GM18526 (cell line): ENCODE measurements around the gene ATXN1.

Experiments used
- POLR2A ChIP-seq: IDR thresholded peaks from 3 replicates; pipeline ENCODE4 v1.6.1; 2011; ENCODE audit not compliant: insufficient read length; ENCODE audit errors: extremely low read depth

ATXN1 gene

DNA sequence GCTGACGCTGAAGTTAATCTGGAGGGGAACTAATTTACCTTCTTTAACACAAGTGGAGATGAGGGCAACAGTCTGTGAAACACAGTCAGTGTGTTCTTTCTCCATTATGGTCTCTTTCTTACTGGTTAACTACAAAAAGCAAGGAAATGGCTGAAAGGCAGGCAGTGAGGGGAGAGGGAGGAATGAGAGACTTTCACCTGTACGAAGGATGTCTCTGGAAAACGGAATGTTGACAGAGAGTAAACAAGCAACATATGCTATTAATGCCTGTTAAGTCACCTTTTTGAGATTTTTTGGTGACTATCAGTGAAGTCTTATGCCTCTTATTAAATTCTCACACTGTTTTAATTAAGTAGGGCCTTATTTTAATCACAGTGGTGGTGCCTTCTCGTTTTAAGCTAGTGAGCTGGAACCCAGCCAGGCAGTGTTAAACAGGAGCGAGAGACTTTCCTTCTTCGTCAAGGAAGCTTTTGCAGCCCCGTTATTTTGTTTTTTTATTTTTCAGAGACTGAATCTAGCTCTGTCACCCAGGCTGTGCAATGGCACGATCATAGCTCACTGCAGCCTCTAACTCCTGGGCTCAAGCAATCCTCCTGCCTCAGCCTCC is 165.6 kb downstream of the ATXN1 start:
- TF ChIP-seq POLR2A, result no peak

DNA sequence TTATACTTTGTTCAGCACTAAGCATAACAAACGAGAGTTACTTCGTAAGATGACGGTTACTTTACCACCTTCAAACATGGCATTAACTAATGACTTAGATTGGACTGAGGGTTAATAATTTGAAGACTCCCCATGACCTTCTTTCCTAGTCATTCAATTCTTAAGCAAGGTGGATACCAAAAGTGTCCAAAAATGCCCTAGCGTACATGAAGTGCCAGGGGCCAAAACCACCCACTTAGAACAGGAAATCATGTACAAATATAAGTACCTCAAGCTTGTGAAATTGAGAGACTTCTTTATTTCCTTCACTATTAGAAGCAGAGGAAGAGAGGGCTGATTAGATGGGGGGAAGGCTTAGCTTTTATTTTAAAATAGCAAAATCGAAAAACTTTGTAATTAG is 166.4 kb downstream of the ATXN1 start:
- no peak for TF ChIP-seq POLR2A

DNA sequence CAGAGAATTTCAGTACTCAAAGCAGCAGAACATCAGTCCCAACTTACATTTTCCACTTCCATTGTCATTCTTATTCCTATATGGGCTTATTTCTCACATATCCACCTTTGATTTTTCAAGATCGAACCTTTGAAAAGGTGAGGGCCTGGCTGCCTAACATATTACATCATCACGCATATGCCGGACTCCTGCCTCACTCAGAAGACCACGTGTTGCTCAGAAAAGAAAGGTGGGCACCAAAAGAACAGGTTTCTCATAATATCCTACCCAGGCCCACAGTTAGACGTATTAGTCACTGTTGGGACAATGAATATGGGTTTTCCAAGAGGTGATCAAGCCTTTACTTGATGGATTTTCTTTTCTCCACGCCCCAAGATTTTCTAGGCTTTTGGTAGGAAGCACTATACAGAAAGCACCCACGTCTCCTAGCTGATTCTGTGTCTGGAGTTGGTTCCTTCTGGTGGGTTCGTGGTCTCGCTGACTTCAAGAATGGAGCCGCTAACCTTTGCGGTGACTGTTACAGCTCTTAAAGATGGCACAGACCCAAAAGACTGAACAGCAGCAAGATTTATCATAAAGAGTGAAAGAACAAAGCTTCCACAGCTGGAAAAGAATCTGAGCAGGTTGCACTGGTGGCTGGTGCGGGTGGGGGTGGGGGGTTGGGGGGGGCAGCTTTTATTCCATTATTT is 168.9 kb downstream of the ATXN1 start:
- no peak for TF ChIP-seq POLR2A

DNA sequence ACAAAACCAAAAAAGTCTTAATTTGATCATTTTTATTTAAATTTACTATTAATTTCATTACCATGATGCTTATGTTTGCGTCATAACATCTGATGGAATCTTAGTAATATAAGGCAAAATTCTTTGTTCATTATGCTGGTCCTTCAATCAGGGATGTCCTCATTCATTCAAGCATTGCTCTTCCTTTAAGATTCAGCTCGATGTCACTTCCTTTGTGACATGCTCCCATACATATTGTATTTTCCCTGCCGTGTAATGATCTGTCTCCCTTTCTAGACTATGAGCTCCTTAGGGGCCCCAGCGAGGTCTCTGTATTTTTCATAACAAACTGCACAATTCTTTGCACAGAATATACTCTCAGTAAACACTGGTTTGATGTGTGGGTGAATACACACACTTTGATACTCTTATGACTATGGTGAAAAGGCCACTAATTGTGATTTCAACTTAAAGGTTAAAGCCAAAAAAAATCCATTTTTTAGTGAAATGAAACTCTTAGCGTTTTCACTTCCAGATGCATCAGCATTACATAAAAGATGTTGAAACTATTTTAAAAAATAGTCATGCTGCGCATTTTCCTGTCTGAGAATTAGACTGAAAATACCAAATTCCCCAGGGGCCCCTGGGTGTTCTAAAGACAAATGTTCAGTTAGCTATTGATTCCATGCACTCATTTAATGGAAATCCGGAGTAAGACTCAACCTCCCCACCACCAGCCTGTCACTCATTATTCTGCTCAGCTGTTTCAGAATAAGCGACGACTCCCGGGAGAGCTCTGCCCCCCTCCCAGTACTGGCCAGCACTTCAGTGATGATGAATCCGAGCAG is 169.7 kb downstream of the ATXN1 start:
- no peak for TF ChIP-seq POLR2A

DNA sequence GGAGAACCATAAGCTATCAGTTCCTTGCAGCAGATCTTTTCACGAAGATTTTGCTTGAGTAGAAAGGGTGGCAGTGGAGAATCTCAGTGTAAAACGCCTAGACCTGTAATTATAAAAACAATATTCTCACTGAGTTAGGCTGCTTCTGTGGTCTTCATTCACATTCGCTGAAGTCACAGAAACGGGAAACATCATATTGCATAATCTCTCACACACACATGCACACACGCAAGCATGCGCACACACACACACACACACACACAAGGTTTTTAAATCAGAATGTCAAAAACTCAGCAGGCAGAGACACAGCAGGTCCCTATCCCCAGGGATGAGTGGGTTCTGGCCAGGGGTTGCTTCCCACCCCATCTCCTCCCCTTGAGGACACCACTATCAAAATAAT is 175.5 kb downstream of the ATXN1 start:
- TF ChIP-seq POLR2A, result no peak

DNA sequence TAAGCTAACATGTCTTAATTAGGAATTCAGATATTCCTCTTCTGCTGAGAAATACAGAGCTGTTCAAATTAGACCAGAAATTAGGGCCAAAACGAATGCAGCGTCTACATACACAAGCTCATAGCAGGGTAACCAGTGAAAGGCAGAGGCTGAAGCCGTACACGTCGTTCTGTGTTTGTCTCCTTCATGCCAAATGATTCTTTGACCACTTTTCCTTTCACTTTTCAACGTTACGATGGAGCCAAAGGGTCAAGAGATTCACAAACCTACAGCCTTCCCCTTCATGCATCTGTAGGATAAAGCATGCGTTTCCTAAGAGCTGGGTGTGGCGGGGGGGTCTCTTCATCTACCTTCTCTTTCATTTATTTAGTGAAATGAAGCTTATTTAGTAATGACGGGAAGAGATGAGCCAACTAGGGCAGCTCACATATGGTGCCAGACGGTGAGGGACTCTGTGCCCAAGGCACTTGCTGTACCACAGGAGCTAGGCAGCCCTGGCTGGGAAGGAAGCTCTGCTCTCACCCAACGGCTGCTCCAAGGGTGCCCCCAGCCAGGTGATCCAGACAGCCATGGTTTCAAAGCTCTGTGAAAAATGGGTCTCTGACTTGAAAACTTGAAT is 178.0 kb downstream of the ATXN1 start:
- TF ChIP-seq POLR2A, result no peak

DNA sequence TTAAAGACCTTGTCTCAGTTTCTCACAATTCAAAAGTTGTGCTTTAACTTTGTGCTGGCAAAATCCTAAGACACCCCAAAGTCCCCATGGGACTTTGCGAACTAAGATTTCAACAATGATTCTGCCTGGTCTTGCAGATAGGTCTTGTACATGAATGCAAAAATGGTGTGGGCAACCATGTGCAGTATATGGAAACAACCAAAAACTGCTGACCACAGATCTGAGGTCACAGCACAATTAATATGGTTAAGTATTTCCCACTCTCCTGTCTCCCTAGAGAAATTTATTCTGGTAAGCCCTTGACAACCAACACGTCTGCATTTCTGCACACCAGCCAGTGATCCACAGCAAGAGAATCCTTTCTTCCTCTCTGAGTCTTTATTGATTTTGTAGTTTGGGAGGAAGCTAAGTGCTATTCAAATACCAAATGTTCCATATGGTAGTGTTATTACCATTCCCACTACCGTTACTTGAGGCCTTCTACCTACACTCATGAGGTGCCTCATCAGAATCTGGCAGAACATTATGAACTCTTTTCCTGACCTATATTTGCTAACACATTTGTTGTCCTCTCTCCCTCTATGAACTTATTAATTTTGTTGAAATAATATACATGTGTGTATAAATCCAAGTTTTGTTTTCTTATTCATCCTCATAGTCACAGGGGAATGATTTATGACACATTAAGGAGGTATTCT is 178.7 kb downstream of the ATXN1 start:
- TF ChIP-seq POLR2A, result no peak

DNA sequence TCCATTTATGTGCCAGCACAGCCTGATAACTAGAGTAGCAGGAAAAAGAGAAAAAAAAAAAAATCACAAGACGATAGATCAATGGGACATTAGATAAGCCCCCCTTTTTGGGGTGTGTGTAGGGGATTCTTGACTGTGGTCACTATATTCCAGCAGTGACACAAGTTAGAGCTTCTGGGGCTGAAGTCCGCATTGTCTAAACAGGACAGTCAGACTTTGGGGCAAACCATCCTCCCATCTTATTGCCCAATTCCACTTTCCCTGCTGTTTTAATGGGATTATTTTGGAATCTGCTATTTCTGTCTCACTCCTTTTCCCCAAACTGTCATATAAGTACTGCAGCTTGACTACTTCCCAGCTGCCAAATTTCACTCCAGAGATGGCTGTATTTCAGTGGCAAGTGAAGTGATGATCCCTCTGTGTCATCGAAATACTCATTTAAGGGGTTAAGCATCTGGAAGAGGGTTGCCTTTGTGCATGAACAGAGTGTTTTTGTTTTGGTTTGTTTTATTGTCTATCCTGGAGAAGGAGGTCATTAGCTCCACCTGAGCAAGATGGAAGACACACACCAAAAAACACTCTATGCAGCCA is 182.5 kb downstream of the ATXN1 start:
- TF ChIP-seq POLR2A, result no peak

DNA sequence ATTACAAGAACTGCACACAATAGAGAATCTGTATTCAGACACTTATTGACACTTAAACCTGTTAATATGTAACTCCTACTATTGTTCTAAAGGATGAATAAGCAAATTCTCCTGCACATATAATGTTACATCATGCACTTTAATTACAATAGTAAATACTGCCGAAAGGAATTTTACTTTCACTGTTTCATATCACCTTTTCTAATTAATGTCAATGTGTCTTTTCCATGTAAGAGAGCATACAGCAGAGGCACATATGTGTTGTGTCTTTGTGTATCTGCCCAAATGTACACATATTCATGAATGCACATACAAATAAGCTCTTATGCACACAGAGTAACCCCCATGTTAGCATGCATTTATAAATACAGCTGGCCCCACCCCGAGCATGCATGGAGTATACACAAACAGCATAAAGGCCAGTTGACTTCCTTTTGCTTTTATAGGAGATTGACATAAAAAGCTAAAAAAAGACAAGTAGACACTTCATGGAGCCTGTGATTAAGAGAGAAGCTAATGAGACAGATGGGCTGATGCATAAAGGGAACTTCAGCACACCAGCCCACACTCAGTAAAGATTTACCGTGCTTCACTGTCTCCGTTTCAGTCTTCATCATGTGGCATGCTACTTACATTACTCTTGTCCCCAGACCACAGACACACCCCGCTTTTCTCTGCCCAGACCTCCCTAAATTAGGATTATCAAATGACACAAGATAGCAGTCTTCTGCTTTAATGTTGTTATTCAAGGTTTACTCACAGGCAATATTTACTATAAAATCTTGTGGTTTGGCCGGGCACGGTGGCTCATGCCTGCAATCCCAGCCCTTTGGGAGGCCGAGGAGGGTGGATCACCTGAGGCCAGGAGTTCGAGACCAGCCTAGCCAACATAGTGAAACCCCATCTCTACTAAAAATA is 184.6 kb downstream of the ATXN1 start:
- no peak for TF ChIP-seq POLR2A

DNA sequence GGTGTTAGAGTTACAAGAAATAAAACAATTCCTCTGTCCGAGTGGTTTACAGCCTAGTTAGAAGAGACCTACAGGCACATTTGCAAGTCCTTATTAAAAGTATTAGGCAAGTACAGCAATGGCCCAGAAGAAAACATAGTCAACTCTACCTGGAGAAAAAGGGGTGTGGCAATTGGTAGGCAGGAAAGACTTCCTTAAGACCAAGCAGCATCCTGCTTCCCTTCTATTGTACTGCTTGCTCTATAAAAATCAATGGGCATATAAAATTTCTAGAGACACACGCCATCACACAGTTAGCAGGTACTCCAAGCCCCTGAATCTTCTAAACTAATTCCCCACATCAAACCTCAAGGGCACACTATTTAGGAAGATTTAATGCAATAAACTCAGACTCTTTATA is 185.6 kb downstream of the ATXN1 start:
- no peak for TF ChIP-seq POLR2A

DNA sequence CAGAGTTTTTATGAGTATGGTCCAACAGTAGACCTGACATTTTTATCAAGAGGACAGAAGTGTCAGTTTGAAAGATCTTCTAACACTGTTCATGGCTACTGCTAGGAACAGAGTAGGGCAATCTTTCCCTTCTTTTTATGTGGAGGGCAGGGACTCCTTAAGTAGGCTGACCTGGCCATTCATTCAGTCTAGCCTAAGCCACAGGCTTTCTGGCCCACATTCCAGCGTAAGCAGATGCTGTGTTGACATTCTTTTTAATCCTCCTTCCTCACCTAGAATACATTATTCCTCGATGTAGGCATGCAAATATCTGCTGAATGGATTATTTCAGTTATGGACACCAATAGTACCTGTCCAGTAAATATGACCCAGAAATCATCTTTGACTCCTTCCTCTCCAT is 188.3 kb downstream of the ATXN1 start:
- no peak for TF ChIP-seq POLR2A

DNA sequence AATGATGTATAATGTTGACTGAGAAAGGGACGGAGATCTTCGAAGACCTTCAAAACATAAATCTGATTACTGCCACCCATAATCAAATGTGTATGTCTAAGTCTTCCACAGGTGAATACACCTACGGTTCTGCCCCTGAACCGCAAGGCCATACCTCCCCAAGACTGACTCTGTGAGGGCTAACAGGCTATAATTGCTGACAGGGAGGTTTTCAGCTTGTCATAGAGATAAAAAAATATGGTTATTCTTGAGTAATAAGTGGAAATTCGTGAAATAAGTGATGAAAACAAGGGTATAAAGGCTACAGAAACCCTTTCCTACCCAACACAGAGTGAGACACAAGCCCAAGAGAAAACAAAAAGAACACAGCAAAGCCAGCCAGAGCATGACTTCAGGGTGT is 188.9 kb downstream of the ATXN1 start:
- TF ChIP-seq POLR2A, result no peak

DNA sequence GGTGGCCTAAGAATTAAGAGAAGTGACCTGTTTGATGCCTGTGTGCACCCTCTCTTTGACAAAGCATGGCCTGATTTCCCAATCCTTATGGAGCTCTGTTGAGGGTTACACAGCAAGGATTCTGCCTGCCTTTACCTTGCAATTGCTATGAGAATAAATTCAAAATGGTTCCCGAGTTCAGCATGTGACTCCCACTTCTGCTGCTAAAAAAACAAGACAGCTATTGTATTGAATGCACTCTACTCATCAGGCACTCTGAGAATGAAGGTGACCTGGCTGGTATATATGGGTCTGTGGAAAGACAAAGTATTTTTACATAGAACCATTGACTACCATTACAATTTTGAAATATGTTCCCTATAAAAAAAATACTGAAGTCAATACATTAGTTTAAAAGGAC is 190.3 kb downstream of the ATXN1 start:
- TF ChIP-seq POLR2A, result no peak

DNA sequence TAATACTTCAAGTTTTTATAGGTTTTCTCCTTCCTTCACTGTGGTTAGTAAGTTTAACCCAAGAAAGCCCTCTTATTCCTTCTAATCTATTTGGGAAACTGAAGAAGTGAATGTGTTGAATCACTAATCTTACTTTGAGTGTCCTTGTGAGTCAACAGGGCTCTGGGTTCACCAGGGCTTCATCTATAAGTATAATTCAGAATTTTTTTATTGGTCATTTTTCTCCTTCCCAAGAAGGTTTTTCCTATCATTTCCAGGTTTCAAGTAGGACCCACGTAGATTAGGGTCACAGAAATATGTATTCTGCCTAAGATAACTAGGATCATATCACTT is 191.1 kb downstream of the ATXN1 start:
- TF ChIP-seq POLR2A, result no peak
